HG03175 (cell line): ENCODE results near the gene ZNF431.
"Not testable (repeated sequence)": the region's sequence is repeated elsewhere in the genome, so short reads cannot be mapped to it uniquely, and the experiment has no call there.

Experiments used
- ATAC-seq: cut with Tn5 transposase; IDR thresholded peaks from one replicate; pipeline ENCODE4 v1.9.1; 2021; ENCODE audit warnings: mild to moderate bottlenecking, moderate library complexity; ENCODE audit not compliant: unreplicated experiment

The ZNF431 gene

DNA sequence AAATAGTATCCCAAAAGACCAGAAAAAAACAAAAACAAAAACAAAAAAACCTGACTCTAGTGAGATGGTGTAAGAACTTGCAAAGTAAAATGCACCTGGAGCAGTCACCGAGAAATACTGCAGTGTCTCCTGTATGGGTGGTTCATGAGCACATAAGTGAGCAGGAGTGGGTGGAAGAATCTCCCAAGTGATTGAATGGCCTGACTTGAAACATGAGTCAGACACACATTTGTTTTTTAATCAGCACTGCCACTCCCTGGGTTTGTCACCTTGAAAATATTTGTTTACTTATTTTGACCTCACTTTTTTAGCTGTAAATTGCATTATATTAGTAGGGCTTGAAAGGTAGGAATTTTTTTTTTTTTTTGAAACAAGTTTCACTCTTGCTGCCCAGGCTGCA, 2.0 kb downstream of the ZNF431 start:
- ATAC-seq: no peak

DNA sequence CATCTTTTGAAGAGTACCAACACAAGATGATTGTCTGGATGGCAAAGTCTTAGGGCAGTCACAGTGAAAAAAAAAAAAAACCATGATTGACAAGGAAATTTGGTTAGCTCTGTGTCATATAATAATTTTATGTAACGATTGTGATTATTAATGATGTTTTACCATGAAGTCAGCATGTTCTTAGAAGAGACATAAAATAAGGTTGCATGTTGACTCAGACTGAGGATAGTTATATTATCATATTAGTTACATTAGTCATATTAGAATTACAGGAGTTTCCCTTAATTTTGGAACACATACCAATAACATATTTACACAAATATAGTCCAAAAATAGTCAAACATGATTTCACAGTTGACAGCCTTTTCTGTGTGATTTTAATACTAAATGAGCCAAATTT, 5.7 kb downstream of the ZNF431 start:
- no peak for ATAC-seq

DNA sequence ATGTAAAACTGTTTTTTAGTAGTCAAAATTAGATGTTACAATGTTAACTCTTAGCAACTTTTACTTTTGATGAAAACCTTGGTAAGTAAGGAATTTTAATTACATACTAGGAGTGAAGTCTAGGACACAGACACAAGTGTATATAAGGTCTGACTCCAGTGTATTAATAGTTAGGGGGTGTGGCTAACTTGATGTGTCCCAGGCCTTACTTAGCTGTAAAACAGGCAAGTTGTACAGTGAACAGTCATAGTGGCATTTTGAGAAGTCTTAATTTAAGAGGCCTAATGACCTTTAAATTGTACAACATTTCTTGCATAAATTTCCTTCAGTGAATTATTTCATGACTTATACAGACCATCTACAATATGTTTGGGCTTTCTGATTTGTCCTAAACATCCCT, 6.8 kb downstream of the ZNF431 start:
- ATAC-seq: no peak

DNA sequence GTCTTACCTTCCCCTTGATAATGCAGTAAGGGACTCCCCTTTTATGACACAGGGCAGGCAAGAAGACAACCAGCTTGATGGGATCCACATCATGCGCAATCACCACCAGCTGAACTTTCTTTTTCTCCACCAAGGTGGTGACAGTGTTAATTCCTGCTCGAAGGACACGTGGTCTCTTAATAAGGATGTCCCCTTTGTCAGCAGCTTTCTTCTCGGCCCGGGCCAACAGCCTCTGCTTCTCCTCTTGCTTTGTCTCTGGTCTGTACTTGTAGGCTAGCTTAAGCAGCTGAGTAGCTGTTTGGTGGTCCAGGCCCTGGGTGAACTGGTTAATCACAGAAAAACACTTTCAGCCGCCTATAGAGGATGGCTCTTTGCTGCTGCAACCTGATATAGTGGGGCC, 8.0 kb downstream of the ZNF431 start:
- no peak for ATAC-seq

DNA sequence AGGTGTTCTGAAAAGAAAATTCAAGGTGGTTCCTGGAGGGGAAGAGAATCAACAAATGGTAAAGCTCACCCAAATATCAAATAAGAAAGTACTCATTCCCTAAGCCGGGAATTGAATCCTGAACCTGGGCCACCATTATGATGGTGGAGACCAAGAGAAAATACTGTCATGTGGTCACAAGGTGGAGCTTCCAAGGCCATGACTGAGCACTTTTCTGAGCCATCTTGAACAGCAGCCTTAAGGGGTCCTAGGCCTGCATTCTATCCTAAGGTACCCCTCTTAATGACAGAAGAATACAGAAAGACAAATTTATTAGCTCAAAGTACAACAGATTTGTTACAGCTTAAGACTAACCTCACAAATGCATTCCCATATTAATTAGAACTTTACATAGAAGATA, 9.6 kb downstream of the ZNF431 start:
- ATAC-seq: no peak

DNA sequence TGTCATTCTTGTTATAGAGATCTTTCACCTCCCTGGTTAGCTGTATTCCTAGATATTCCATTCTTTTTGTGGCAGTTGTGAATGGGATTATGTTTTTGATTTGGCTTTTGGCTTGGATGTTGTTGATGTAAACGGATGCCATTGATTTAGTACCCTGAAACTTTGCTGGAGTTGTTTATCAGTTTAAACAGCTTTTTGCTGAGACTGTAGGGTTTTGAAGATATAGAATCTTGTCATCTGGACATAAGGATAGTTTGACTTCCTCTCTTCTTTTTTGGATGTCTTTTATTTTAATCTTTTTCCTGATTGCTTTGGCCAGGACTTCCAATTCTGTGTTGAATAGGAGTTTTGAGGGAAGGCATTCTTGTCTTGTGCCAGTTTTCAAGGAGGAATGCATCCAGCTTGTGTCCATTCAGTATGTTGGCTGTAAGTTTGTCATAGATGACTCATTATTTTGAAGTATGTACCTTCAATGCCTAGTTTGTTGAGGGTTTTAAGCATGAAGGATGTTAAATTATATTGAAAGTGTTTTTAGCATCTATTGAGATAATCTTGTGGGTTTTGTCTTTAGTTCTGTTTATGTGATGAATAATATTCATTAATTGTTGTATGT, 16.8 kb downstream of the ZNF431 start:
- no peak for ATAC-seq

DNA sequence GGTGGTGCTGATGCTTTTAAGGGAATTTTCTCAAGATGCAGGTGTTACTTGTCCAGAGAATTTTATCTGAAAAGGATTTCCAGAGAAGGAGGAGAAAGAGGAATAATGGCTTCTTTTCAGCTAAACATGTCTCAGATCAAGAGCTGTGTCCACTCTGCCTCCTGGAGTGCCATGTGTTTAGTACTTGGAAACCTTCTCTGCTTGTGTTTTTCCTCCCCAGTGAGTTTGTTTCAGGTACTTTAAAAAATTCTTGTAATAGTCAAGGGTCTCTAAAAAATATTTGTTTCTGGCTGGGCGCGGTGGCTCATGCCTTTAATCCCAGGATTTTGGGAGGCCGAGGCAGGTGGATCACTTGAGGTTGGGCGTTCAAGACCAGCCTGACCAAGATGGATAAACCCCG, 22.7 kb downstream of the ZNF431 start:
- ATAC-seq: no peak

DNA sequence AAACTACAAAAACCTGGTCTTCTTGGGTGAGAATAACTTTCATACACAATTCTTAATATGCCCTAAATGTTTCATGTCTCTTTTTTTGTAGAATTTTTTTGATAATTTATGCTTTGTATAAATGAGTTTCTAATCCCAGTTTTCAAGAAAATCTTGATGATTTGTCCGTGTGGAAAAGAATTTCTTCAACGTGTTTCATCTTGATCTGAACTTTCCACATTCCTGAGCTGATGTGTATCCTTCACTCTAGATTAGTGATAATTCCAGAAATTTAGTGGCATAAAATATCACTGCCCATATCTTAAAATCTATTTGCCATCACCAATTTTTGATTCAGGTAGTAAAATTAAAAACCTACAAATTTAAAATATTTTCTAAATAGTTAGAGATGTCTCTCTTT, 24.6 kb downstream of the ZNF431 start:
- ATAC-seq: no peak

DNA sequence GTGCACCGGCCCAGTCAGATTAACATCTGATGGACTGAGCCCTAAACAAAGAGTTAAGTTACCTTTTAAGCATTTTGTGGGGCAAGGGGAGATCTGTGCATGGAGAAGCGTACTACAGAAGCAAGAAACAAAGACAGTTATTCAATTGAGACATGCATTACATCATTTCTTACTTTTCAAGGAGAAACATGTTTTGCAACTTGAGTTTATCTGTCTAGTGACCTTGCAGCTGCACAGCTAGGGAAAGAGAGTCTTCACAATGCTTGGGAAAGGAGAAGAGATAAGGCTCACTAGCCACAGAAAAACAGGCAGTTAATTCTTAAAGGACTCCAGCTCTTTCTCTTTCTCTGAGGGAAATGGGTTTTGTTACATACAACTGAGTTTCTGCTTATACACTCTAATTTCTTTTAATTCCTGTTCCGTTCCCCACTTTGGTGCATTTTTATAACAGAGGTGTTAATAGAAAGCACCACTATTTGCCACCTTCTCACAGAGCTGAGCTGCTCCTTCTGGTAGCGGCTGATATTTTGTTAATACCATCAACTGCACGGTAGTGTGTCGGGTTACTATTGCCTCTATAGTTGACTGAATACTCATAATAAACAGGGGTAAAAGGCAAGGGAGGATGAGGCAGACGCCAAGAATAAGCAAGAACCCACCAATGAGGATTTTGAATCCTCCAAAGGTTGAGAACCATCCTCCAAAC, 55.9 kb downstream of the ZNF431 start:
- ATAC-seq: no peak

DNA sequence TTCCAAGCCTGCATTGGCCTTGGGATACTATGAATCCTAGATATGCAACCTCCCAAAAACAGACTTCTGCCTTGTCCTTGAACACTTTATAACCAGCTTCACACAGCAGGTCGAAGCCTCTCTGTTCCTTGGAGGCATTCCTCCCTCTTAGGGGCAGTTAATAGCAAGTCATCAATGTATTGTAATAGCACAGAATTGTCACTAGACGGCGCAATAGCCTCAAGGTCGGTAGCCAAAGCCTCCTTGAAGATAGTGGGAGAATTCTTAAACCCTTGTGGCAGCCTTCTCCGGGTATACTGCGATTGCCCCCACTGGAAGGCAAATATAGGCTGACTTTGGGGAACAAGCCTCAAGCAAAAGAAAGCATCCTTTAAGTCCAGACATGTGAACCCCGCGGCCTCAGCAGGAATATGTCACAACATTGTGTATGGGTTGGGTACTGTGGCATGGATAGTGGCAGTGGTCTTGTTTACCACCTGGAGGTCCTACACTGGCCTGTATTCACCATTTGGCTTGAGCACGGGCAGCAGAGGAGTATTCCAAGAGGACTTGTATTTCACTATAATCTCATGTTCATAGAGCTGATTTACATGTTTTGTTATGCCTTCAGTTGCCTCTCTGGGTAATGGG, 61.1 kb downstream of the ZNF431 start:
- no peak for ATAC-seq

DNA sequence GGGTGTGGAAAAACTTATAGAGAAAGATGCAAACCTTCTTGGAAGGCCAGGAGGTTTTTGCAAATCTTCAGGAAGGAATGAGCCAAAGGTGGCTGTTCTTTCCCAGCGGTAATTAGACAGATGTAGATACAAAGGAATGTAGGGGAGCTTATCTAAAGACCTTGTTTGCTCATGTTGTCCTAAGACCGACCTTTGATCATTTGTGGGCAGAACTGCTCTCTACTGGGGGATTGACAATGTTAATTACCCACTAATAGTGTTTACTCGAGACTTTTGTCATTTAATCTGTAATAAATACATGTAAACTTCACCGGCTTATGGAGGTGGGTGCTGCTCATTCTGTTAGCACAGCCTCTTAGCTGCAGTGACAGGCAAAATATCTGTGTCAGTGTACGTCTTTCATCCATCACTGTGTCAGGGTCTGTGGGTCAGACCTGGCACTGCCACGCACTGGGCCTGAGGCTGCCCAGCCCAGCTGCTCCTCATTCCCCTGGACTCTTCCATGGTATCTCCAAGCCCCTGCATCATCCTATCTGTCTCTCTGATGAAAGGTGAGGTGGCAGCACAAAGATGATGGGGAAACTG, 68.3 kb downstream of the ZNF431 start:
- ATAC-seq: no peak

DNA sequence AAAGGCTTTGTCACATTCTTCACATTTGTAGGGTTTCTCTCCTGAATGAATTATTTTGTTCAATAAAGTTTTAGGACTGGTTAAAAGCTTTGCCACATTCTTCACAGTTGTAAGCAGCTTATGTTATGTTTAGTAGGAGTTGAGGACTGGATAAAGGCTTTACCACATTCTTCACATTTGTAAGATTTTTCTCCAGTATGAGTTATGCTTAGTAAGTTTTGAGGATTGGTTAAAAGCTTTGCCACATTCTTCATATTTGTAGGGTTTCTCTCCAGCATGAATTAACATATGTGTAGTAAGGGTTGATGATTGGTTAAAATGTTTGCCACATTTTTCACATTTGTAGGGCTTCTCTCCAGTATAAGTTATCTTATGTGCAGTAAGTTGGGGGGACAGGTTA, 79.9 kb downstream of the ZNF431 start:
- ATAC-seq: no peak

DNA sequence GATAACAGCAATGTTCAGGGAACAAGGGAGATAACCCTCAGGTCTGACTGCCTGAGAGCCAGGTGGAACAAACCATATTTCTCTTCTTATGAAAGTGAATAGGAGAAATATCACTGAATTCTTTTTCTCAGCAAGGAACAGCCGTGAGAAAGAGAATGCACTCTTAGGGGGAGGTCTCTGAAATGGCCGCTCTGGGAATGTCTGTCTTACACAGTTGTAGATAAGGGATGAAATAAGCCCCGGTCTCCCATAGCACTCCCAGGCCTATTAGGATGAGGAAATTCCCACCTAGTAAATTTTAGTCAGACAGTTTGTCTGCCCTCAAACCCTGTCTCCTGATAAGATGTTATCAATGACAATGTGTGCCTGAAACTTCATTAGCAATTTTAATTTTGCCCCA, 88.1 kb downstream of the ZNF431 start:
- ATAC-seq: not testable (repeated sequence)

DNA sequence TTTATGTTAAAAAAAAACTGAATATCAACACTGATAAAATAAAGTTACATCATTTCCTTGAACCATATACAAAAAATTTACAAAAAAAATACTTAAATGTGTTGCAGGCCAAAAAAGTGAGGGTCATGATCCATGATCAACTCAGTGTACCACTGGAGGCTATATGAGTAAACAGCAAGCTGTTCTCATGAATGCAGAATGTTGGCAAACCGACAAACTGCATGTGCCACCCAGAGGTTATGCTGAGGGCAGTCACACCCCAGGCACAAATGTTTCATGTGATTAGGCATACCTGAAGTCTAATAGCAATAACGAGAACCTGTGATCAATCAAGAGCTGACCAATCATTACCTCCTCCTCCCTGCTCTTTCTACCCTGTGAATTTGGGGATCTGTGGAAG, 91.9 kb downstream of the ZNF431 start:
- no peak for ATAC-seq

DNA sequence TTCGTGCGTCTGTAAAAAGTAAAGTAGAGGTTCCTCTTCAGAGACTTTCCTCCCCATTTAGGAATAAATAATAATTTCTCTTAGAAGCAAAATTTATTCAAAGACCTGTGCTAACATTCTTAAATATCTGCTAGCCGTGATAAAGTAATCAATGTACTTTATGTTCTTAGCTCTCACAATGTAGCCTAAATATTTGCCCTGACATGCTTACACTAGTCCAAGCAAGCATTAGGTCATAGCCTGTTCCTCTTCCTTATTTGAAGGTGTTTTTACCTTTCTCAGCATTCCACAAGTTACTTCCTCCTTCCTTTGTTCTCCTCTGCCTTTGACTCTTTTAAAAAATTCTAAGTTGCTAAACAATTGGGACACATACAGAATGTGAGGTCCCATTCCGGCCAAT, 94.9 kb downstream of the ZNF431 start:
- ATAC-seq: not testable (repeated sequence)

DNA sequence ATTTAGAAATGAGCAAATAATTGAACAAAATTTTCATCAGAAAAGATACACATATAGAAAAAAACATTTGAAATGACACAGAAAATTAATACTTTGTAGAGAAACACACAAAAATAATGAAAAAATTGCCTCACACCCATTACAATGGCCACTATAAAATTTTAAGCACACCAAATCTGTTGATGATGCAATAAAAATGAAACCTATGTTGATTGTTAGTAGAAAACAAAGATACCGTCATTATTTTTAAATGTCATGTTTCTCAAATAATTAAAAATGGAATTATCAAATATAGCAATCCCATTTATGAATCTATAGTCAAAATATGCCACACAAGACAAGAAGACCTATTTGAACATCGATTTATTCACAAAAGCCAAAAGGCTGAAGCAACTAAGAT, 96.8 kb downstream of the ZNF431 start:
- ATAC-seq: no peak
